ENCODE results near the gene KCNAB2.

DNA sequence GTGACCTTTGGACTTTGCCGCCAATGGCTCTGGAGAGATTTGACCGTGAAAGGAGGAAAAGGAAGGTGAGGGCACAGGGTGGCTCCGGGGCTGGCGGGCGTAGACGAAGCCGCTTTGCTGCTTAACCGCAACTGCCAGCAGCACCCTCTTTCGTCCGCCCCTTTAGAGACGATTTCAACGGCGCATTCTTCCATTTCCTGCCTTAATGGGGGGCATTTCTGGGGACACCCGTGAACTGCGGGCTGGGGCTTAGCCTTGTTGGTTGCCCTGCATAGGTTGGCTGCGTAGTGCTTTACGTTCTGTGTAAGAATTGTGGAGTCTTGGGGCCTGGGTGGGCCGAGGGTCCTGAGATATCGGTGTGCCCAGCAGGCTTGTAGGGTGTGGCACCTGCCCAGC is 46.8 kb upstream of the KCNAB2 start:
- TF ChIP-seq CTCF (IDR thresholded peaks at IDR 0.05; ENCODE audit: low read length) (no peak), EZH2phosphoT487 (IDR thresholded peaks at IDR 0.05; ENCODE audit: low read length) (no peak), EZH2 (optimal IDR thresholded peaks at IDR 0.05; ENCODE audit: low read depth, low read length) (no peak)

All from MM.1S (cell line).